ENCODE measurements around the gene IQCH. TPM values are rescaled to one million over a fixed set of nuclear protein-coding genes. Genes with fewer than 3 reads are reported as not detected.

Gene IQCH
- total RNA-seq, 1 experiment from 2014 or later: 1.1 TPM

GRCh38 chr15:67463488-67463887 lies 208.9 kb downstream of the IQCH start:
- no peak overlapping the region for H3T11ph ChIP-seq (ENCODE audit: low read length)
- H2BK12ac ChIP-seq (ENCODE audit: insufficient read length, low read depth, low read length): no peak overlapping the region
- H3K18ac ChIP-seq (ENCODE audit: insufficient read length, low read depth, low read length): no peak overlapping the region
- peaks cover 3% of the 10 kb centered on the region; the same call in 1 of the 2 replicates for H3K27me3 Mint-ChIP-seq (ENCODE audit: low read depth)
- H3K14ac ChIP-seq (ENCODE audit: insufficient read depth, low read length): no peak overlapping the region
- H3K4ac ChIP-seq (ENCODE audit: low read depth, low read length): no peak overlapping the region
- H3K79me2 ChIP-seq (ENCODE audit: insufficient read depth, low read length): no peaks in the 10 kb centered on the region
- H2BK120ac ChIP-seq (ENCODE audit: low read depth, low read length, poor library complexity, severe bottlenecking): no peak overlapping the region
- H4K20me1 ChIP-seq (ENCODE audit: control insufficient read depth, insufficient read depth, insufficient read length): no peaks in the 10 kb centered on the region
- H2BK15ac ChIP-seq (ENCODE audit: low read depth, low read length): no peak overlapping the region
- no peak overlapping the region for H4K5ac ChIP-seq (ENCODE audit: insufficient read length, low read depth, low read length)
- H3K4me2 ChIP-seq (ENCODE audit: insufficient read depth, insufficient read length, low read length): no peak overlapping the region
- no peaks in the 10 kb centered on the region for H3K23me2 ChIP-seq (ENCODE audit: insufficient read length, low read depth, low read length, poor library complexity, severe bottlenecking)
- H3K27ac Mint-ChIP-seq: no peak overlapping the region
- H3K9me3 ChIP-seq (ENCODE audit: control insufficient read depth, low read depth, low read length): no peaks in the 10 kb centered on the region
- DNase-seq: no peak
- no peak overlapping the region for H2BK20ac ChIP-seq (ENCODE audit: low read depth, low read length, poor library complexity, severe bottlenecking)
- H2AFZ ChIP-seq (ENCODE audit: low read length): no peak overlapping the region
- H3K9ac ChIP-seq (ENCODE audit: extremely low read depth, insufficient read length, low read length): no peak overlapping the region
- H2AK5ac ChIP-seq (ENCODE audit: insufficient read length, low read length): no peak overlapping the region
- no peak overlapping the region for H3K23ac ChIP-seq (ENCODE audit: insufficient read length, low read depth, low read length)
- no peak overlapping the region for H3K4me3 Mint-ChIP-seq
- H3K27me3 ChIP-seq (ENCODE audit: insufficient read depth, low read length): no peaks in the 10 kb centered on the region
- H3K36me3 Mint-ChIP-seq (ENCODE audit: insufficient read depth in 1 of 3, low read depth in 3 of 3): no peaks in the 10 kb centered on the region
- peaks cover 4 to 6% of the 10 kb centered on the region in 2 experiments; a peak in 1 of 4 replicates for H3K4me1 Mint-ChIP-seq
- TF ChIP-seq CTCF (conservative IDR thresholded peaks at IDR 0.05): no peak
- H4K91ac ChIP-seq (ENCODE audit: insufficient read length, low read depth, low read length): no peak overlapping the region
- H3K4me1 ChIP-seq (ENCODE audit: insufficient read depth, low read length): no peaks in the 10 kb centered on the region
- H3K79me1 ChIP-seq (ENCODE audit: insufficient read depth, low read depth, low read length, poor library complexity, severe bottlenecking): no peaks in the 10 kb centered on the region
- no peak overlapping the region for H2BK5ac ChIP-seq (ENCODE audit: insufficient read length, low read length)
- H4K8ac ChIP-seq (replicated peaks; ENCODE audit: insufficient read length, low read depth, low read length): no peak overlapping the region
- no peak overlapping the region for H3K27ac ChIP-seq (ENCODE audit: insufficient read length, low read depth, low read length)
- no peak overlapping the region for H3K56ac ChIP-seq (ENCODE audit: insufficient read length, low read depth, low read length)
- H3K9me3 Mint-ChIP-seq: no peaks in the 10 kb centered on the region

Data from H9 (cell line).